ENCODE data around the gene ANTXRL. TPM values are rescaled to one million over a fixed set of nuclear protein-coding genes. Genes with fewer than 3 reads are reported as not detected.
"Not testable (repeated sequence)": the region's sequence is repeated elsewhere in the genome, so short reads cannot be mapped to it uniquely, and the experiment has no call there.

ANTXRL gene
- total RNA-seq, 4 donors from 2014 or later: not detected

DNA sequence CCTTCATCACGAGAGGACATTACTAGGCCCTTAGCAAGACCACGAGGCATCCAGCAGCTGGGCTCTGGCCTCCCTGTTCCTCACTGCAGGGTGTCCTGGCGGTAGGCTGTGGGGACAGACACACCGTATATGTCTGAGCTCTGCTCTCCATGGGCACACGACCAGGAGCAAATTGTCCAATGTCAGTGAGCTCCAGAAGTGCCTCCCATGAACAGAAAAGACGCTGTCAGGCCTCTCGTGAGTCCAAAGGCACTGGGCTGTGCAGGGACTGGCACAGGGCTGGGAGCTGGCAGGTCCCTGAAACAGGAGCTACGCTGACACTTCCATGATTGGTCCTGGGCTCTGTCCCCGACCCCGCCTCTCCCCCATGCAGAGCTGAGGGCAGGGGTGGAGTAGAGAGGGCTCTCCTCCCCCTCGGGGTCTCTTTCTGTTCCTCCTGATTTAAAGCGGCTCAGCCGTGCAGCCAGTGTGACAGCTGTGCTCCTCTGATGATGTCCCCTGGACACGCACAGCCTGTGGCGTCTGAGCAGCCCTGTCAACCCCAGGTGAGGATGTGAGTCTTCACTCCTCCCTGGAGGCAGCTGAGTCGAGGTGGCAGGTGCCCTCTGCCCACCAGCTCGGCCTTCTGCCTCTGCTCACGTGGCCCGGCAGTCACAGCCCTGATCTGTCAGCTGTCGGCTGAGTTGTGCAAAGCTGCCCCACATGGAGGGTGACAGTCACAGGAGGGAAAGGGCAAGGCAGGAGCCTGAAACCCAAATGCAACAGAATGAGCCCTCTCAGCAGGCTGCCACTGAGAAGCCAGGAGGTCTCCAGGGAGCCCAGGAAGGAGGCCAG lies 13.0 kb downstream of the ANTXRL start:
- Histone ChIP-seq H3K4me3 (no peak overlapping the region), H3K4me1 (no peaks in the 10 kb centered on the region), H3K36me3 (no peaks in the 10 kb centered on the region), H3K27ac (no peak overlapping the region), H3K9me3 (no peaks in the 10 kb centered on the region), H3K27me3 (no peaks in the 10 kb centered on the region)
- no peak for DNase-seq
- intact Hi-C loops (cut with DNase I; ENCODE audit: low total_unique reads) (no loop called here), in situ Hi-C loops (cut with MboI; ENCODE audit: low sequenced_read_pairs in 4 of 4) (loop anchor here in 1 of 4 donors (25.0 kb wide), 1 partner anchor 1088 kb away; the partner anchor contains the start of gene ZNF488)
- no peak for TF ChIP-seq POLR2A (IDR thresholded peaks at IDR 0.05)
- TF ChIP-seq, protein P1, sequence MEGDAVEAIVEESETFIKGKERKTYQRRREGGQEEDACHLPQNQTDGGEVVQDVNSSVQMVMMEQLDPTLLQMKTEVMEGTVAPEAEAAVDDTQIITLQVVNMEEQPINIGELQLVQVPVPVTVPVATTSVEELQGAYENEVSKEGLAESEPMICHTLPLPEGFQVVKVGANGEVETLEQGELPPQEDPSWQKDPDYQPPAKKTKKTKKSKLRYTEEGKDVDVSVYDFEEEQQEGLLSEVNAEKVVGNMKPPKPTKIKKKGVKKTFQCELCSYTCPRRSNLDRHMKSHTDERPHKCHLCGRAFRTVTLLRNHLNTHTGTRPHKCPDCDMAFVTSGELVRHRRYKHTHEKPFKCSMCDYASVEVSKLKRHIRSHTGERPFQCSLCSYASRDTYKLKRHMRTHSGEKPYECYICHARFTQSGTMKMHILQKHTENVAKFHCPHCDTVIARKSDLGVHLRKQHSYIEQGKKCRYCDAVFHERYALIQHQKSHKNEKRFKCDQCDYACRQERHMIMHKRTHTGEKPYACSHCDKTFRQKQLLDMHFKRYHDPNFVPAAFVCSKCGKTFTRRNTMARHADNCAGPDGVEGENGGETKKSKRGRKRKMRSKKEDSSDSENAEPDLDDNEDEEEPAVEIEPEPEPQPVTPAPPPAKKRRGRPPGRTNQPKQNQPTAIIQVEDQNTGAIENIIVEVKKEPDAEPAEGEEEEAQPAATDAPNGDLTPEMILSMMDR (IDR thresholded peaks at IDR 0.05 in 4 of 5, conservative IDR thresholded peaks at IDR 0.05 in 1 of 5): no peak
- ATAC-seq: peak in 1 of 2 donors; percentile 44

DNA sequence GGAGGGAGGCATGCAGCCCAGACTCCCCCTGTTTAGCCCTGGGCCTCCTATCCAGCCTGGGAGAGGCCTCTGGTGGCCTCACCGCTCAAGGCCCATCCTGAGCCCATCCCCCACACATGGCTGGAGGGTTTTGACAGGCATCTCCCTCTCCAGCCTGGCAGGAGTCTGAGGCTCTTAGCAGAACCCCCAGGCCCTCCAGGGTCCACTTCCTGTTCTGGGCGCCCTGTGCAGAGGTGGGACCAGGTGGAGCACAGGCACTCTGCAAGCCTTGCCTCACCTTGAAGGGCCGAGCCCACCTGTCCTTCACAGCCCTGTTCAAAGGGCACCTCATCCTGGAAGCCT lies 13.5 kb downstream of the ANTXRL start:
- DNase-seq; ATAC-seq; H3K27me3 ChIP-seq; H3K9me3 ChIP-seq; H3K27ac ChIP-seq; H3K4me3 ChIP-seq; in situ Hi-C loops (cut with MboI; ENCODE audit: low sequenced_read_pairs in 4 of 4); H3K36me3 ChIP-seq; H3K4me1 ChIP-seq; intact Hi-C loops (cut with DNase I; ENCODE audit: low total_unique reads): not testable (repeated sequence)

DNA sequence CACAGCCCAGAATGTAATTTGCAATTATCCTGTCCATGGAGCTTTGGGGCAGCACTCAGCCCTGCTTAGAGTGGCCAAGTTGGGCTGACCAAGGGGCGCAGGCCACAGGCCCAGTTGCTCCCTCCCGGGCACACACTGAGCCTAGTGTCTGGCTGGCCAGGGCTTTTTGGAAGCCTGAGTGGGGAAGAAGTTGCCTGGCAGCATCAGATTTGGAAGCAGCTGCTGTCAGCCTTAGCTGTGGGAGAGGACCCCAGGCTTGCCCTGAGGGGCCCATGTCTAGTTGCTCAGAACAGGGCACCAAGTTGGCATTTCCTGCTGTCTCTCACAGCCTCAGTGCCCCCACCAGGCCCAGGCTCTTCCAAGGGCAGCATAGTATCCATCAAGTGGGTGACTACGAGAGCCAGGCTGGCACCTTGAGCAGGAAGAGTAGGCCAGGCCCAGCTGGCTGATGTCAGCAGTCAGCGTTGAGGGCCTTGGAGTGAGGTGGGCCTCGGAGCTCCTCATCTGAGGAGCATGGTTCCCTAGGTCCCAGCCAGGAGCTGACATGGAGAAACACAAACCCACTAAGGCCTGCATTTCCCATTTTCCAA lies 14.4 kb downstream of the ANTXRL start:
- no peak overlapping the region for H3K4me3 ChIP-seq
- H3K27ac ChIP-seq: no peak overlapping the region
- no peak for TF ChIP-seq POLR2A (IDR thresholded peaks at IDR 0.05)
- TF ChIP-seq, protein P1 (IDR thresholded peaks at IDR 0.05 in 4 of 5, conservative IDR thresholded peaks at IDR 0.05 in 1 of 5): no peak
- in situ Hi-C loops (cut with MboI; ENCODE audit: low sequenced_read_pairs in 4 of 4): no loop called here
- no peaks in the 10 kb centered on the region for H3K27me3 ChIP-seq
- ATAC-seq (no peak), DNase-seq (no peak)
- no peaks in the 10 kb centered on the region for H3K4me1 ChIP-seq
- intact Hi-C loops (cut with DNase I; ENCODE audit: low total_unique reads): no loop called here
- no peaks in the 10 kb centered on the region for H3K9me3 ChIP-seq
- H3K36me3 ChIP-seq: no peaks in the 10 kb centered on the region

DNA sequence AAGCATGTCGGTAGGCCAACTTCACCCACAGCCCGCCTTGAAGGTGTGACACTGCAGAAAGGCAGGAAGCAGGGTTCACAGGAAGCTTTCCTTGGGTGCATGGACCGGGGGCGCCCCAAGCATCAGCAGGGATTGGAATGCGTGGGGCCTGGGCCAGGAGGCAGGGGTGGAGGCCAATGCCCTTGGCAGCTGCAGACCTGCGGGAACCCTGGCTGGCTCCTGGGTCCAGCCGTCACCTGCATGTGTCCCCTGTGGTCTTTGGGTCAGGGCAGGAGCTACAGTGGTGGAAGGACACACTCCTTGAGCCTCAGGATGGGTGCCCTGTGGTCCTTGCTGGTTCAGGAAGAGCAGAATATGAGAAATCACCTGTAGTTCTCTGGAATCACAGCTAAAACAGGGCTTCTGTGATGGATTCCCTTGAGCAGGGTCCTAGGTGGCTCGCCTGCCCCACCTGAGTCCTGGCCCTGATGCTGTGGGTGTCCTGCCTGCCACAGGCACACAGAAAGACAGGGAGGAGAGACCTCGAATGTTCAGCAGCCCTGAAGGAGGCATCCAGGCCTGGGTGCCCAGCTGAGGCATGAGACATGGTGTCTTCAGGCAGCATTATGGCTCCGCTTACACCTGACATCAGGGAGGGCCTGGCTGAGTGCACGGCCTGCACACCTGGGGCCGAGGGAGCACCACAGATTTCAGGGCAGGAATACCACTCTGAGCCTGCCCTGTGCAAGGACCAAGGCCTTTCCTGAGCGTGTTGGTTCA lies 15.1 kb downstream of the ANTXRL start:
- TF ChIP-seq POLR2A (IDR thresholded peaks at IDR 0.05): no peak
- TF ChIP-seq, protein P1 (IDR thresholded peaks at IDR 0.05 in 4 of 5, conservative IDR thresholded peaks at IDR 0.05 in 1 of 5): no peak
- intact Hi-C loops (cut with DNase I; ENCODE audit: low total_unique reads): no loop called here
- in situ Hi-C loops (cut with MboI; ENCODE audit: low sequenced_read_pairs in 4 of 4): no loop called here
- no peaks in the 10 kb centered on the region for H3K27me3 ChIP-seq
- H3K27ac ChIP-seq: no peak overlapping the region
- H3K4me1 ChIP-seq: no peaks in the 10 kb centered on the region
- no peaks in the 10 kb centered on the region for H3K9me3 ChIP-seq
- ATAC-seq (no peak), DNase-seq (no peak)
- H3K36me3 ChIP-seq: no peaks in the 10 kb centered on the region
- H3K4me3 ChIP-seq: no peak overlapping the region

DNA sequence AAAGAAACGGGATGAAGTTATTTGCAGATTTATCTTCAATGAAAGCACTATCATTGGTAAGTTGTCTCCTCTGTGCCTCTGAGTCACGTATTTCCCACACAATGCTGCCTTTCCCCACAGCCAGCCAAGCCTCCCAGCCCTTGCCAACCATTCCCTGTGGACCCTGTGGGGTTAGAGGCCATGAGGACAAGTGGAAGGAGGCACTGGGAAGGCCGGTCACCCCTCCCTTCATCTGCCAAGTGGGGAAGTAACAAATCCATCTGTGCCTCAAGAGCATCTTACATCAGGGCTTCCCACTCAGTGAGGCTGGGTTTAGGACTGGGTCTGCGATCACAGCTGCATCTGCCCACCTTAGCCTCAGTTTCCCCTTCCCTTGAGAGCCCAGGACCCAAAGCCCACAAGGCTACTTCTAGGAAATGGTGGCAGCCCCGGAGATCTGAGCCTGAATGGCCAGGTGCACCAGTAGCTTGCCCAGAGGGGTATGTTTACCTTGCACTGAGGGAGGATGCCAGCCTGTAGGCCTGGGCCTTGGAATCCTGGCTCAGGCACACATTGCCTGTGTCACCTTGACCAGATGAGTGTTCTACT lies 16.1 kb downstream of the ANTXRL start:
- H3K27ac ChIP-seq; H3K4me1 ChIP-seq; intact Hi-C loops (cut with DNase I; ENCODE audit: low total_unique reads); in situ Hi-C loops (cut with MboI; ENCODE audit: low sequenced_read_pairs in 4 of 4); ATAC-seq; H3K36me3 ChIP-seq; H3K27me3 ChIP-seq; H3K4me3 ChIP-seq; H3K9me3 ChIP-seq; DNase-seq: not testable (repeated sequence)
